NCI-H1048 (cell line): ENCODE measurements around the gene ARL5A.

ENCODE experiments used
- DNase-seq: peaks from one replicate; lab custom pipeline; 2025; lab: John Stamatoyannopoulos, UW

The ARL5A gene

DNA sequence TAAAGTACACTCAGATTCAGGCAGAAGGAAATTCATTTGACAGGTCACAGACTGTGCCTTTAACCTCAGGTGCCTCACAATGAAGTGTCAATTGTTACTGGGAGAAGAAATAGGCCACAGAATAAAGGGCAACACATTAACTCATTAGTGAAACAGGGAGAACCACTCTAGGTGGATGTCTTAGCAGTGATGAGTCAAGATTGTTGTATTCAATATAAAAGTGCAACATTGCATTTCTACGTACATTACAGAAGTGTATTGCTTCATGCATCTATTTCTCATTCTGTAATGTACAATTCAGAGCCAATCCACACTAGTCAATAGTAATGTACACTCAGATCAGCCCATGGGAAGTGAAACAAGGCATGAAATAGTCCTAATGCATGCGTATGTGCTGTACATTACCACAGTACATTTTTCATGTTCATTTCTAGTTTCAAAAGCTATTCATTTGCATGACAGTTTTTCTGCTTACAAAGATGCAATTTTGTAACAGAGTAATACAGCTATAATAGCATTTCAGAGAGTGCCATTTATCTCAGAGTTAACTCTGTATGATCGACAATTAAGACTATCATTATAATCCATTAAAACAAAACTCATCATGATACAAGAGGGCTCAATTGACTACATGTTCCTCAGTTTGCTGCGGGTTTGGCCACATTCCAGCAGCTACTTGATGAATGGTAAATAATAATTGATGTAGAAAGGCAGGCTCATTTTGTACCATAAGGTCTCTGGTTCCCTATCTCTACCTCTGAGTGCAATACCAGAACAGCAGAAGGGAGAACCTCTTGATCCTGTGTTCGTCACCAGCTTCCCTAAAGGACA, 12.2 kb upstream of the ARL5A start:
- DNase-seq: no peak

GRCh38 chr2:151837926-151838325, 9.7 kb upstream of the ARL5A start:
- no peak for DNase-seq

- DNase-seq: no peak
These were observed 5.8 kb upstream of the ARL5A start for GRCh38 chr2:151833984-151834383.

- DNase-seq: no peak
These were observed 2.7 kb upstream of the ARL5A start for GRCh38 chr2:151830961-151831360.

- DNase-seq: no peak
These were observed 686 bp upstream of the ARL5A start for GRCh38 chr2:151828890-151829324.

GRCh38 chr2:151827564-151828142, 568 bp downstream of the ARL5A start:
- no peak for DNase-seq

DNA sequence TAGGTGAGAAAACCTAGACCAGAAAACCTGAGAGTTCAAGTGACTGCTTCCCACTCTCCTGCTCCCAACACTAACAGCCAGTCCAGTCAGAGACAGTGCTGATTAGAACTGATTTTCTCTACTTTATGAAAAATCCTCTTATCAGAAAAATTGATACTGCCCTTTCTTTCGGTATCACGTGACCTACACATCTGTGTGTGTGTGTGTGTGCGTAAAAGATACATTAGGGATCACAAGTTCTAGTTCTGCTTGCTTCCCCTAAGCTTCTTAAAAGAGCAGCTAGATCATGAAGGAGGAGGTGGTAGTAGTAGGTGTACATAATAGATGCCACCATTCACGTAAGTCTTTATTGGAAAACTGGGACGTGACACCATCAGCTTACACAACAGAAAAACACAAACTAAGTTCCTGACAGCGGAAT, 1.5 kb downstream of the ARL5A start:
- no peak for DNase-seq

- no peak for DNase-seq
These were observed 3.3 kb downstream of the ARL5A start for GRCh38 chr2:151824886-151825285.

- DNase-seq: no peak
These were observed 4.6 kb downstream of the ARL5A start for GRCh38 chr2:151823651-151824050.

GRCh38 chr2:151819920-151820319, 8.3 kb downstream of the ARL5A start:
- DNase-seq: no peak

DNA sequence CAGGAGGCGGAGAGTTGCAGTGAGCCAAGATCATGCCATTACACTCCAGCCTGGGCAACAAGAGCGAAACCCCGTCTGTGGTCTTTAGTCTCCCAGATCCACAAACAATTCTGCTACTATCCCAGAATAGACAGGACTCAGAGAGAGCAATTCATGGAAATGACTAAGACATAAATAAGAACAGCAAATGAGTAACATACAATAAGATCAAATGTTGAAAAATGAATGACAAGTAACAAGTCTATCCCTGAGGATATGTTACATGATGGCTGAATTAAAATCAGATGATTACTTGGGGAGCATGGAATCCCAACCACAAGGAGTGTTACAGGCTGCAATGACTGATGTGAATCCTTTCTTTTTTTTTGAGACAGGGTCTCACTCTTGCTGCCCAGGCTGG, 10.3 kb downstream of the ARL5A start:
- DNase-seq: no peak

DNA sequence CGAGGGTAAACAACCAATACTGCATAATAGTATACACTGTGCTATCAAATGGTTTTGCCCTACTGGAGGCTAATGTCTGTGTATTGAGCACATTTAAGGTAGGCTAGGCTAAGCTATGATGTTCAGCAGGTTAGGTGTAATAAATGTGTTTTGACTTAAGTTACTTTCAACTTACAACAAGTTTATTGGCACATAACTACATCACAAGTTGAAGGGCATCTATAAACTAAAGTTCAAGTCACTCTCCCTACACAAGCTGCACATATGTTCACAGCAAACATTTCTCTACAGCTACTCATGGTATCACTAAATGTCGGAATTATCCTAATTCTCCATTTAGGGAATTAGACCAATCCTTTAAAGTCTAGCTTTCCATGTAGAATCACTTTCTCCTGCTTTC, 11.4 kb downstream of the ARL5A start:
- no peak for DNase-seq

- no peak for DNase-seq
These were observed 12.3 kb downstream of the ARL5A start for GRCh38 chr2:151815821-151816489.

DNA sequence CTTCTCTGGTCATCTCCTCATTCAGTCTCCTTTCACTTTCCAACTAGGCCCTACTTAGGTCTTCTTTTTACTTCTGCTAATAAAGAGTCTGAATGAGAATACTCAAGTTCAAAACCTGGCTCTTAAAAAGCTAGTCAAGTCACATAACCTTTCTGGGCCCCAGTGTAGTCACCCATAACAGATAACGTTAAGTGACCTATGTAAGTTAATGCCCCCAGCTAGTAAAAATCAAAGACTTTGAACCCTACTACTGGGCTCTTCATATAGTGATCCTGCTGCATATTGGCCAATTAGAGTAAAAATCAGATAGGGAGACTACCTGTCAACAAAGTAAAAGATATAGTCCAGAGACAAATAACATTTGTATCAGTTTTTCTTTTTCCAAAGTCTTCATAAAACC, 17.7 kb downstream of the ARL5A start:
- DNase-seq: no peak

- no peak for DNase-seq
These were observed 19.2 kb downstream of the ARL5A start for GRCh38 chr2:151809073-151809383.

DNA sequence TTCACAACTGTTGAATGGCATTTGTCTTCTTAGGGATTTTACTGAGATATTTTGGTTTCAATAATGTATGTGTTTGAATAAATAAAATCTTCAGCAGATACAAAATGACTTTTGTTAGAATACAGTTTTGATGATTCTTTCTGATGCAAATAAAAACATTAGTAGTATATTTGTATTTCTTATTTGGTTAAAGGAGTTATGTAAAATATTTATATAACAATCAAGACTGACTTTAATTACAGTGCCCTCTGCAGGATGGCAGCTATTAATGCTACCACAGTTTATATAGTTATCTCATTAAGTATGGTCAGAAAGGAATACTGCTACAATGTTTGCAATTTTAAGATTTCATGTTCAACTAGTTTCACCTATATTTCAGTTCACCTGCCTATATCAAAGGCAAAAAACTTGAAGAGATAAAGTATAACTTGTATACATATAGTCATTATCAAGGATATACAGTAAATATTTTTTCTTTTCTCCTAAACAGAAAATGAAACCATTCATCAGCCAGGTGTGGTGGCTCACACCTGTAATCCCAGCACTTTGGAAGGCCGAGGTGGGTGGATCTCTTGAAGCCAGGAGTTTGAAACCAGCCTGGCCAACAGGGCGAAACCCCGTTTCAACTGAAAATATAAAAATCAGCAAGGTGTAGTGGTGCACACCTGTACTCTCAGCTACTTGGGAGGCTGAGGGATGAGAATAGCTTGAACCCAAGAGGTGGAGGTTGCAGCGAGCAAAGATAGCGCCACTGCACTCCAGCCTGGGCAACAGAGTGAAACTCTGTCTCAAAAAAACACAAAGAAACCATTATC, 19.8 kb downstream of the ARL5A start:
- DNase-seq: no peak

- no peak for DNase-seq
These were observed 22.3 kb downstream of the ARL5A start for GRCh38 chr2:151805961-151806360.

DNA sequence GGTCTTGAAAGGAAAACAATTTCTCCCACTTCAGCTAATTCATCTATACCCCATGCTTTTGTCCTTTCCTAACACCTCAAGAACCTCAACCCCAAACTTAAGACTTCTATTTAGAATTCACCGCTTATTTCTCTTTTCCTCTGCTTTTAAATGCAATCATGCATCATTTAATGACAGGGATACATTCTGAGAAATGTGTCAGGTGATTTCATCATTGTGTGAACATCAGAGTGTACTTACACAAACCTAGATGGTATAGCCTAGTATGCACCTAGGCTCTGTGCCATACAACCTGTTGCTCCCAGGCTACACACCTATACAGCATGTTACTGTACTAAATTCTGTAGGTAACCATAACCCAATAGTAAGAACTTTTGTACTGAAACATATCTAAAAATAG, 22.9 kb downstream of the ARL5A start:
- no peak for DNase-seq

DNA sequence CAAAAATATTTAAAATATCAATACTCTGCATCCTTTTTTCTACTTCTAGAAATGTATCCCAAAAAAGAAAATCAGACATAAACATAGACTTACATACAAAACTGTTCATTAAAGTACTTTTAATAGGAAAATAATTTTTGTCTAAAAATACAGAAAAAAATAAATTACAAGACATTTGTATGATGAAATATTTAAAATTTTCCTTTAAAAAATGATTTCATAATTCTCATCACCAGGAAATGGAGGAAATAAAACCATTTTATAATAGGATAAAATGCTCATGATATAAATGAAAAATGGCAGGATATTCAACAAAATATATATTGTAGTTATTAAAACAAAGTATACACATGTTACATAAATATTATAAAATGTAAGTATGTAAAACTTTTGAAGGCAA, 24.4 kb downstream of the ARL5A start:
- DNase-seq: no peak

GRCh38 chr2:151802315-151802714, 25.9 kb downstream of the ARL5A start:
- no peak for DNase-seq

DNA sequence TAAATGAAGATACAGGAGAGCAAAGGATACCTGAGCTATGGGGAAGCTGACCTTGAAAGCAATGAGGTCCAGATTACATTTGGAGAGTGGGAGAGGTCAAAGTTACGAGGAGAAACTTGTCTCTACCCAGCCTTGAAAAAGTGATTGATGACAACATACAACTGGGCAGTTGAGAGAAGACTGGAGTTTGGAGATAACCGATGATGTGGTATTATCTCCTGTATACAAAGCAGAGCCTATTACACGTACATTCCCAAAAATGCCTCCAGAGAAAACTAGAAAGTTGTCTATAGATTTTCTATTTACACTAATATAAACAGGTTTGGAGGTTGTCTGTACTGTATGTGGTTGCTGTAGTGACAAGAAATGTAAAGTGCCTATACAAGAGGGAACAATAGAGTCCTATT, 28.3 kb downstream of the ARL5A start:
- no peak for DNase-seq

- DNase-seq: no peak
These were observed 31.4 kb downstream of the ARL5A start for GRCh38 chr2:151796774-151797173.
